ENCODE data around the gene TRIM47.
"Not testable (repeated sequence)": the region's sequence is repeated elsewhere in the genome, so short reads cannot be mapped to it uniquely, and the experiment has no call there.

TRIM47 gene

DNA sequence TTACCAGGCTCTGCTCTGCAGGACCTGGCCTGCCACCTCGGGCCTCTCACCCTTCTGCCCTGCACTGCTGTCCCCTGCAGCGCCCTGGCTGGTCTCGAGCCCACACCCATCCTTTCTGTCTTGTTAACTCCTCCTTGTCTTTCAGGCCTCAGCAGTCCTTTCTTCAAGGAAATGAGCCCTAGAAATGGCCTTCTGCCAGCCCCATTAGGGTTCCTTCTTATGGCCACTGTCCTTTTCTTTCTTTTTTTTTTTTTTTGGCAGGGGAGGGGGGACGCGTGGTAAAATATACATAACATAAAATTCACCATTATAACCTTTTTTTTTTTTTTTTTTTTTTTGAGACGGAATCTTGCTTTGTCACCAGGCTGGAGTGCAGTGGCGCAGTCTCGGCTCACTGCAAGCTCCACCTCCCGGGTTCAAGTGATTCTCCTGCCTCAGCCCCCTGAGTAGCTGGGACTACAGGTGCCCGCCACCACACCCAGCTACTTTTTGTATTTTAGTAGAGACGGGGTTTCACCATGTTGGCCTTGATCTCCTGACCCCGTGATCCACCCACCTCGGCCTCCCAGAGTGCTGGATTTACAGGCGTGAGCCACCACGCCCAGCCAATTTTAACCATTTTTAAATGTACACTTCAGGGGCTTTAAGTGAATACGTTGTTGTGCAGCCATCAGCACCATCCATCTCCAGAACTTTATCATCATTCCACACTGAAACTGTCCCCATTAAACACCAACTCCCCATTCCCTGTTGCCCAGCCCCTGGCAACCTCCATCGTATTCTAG lies 12.8 kb downstream of the TRIM47 start:
- DNase-seq: not testable (repeated sequence)

DNA sequence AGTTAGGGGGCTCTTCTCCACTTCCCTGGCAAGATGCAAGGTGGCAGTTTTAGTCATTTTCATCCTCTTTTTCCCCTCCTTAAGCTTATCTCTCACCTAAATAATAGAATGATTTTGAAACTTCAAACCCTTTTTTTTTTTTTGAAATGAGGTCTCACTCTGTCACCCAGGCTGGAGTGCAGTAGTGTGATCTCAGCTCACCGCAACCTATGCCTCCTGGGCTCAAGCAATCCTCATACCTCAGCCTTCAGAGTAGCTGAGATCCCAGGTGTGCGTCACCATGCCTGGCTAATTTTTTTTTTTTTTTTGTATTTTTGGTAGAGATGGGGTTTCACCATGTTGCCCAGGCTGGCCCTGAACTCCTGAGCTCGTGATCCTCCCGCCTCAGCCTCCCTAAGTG lies 13.5 kb downstream of the TRIM47 start:
- not testable (repeated sequence) for DNase-seq

DNA sequence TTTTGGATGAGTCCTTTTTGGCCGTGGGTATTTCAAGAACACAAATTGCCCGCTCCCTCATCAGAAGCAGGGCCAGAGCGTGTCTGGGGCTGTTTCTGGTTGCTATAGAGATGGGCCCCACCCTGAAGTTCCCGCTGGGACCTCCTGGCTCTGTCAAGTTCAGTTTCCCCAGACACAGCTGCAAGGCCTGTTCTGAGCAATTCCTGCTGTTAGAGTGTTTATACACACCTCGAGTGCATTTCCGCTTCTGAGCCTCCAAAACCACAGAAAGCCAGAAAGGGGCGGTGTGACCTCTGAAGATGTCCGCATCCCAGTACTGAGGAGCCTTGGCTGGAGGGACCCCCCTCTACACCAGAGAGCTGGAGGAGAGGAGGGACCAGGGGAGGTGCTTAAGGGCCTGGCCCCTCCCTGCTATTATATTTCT lies 13.9 kb downstream of the TRIM47 start:
- no peak for DNase-seq

DNA sequence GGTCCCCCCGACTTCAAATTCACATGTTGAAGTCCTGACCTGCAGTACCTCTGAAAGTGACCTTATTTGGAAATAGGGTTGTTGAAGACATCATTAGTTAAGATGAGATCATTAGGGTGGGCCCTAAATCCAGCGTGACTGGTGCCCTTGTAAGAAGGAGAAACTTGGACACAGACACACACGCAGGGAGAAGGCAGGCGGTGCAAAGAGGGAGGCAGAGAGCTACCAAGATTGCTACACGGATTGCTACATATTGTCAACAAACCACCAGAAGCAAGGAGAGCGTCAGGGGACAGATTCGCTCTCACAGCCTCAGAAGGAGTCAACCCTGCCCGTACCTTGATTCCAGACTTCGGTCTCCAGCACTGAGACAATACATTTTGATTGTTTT lies 16.5 kb downstream of the TRIM47 start:
- no peak for DNase-seq

DNA sequence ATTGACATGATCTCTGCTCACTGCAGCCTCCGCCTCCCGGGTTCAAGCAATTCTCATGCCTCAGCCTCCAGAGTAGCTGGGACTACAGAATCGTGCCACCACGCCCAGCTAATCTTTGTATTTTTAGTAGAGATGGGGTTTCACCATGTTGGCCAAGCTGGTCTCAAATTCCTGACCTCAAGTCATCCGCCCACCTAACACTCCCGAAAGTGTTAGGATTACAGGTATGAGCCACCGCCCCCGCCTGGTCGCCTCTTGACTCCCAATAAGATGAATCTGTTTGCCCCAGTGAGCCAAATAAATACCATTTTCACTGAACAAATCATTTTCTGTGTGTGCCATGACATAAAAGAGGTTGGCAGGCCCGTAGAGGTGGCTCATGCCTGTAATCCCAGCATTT lies 19.0 kb downstream of the TRIM47 start:
- not testable (repeated sequence) for DNase-seq

DNA sequence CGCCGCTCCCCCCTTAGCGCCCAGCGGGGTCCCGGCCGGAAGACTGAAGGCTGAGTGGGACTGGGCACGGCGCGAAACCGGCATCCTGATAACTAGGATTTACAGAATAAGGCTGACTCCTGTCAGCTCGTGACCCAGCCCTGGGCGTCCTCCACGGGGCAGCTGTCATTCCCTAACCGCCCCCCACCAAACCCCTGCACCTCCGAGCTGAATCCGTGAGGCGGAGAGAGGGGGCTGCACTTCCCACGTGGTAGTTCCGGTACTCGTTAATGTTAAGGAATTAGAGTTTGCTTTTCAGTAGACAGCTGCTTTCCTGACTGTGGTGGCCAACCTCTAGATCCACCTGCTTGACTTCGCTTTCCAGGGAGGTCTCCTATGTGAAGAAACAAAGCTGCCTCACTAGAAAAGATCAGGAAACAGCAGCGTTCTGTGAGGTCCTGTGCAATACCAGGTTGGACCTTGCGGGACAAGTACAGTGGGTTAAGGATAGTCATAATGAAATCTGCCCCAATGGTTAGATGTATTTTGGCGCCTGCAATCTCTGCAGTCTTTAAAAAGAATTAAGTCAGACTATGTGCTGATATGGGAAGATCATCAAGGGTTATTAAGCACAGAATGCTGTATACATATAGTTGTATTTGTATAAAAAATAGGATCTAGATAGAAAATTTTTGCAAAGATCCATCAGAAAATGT lies 22.2 kb downstream of the TRIM47 start:
- no peak for DNase-seq

DNA sequence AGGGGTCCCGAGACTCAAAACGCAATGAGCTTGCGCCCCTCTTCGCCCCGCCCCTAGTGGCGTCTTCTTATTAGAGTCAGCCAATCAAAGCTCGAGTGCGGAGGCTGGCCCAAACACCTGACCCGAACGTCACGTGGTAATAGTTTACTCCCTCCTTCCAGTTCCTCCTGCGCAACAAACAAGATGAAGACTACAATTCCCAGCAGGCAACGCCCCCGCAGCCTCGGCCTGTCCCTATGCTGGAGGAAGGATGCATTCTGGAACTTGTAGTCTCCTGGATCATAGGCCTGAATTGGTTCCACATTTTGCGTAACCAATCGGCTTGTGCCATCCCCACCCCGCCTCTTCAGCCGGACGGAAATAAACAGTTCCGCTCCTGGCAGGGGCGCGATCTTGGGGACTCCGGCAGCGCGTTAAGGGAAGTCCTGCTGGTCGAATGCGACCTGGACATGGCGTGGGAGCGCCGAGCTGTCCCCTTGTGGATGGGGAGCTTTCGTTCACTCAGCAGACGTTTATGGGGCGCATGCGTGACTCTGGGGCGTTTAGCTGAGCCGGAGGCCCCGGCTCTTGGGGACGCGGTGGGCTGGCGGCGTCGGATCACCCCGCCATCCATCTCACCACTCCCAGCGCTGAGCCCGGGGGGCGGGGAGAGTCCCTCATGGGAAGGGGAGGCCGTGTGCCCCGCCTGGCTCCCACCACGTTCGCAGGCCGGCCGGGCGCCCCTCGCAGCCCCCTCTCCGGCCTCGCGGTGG lies 22.9 kb downstream of the TRIM47 start, which contains the start of gene WBP2:
WBP2 (minus strand) TSS at position 26 of the 752 bp plus-strand sequence. CDS start 38 bp downstream, outside the sequence.
- peak; percentile 99 for DNase-seq

DNA sequence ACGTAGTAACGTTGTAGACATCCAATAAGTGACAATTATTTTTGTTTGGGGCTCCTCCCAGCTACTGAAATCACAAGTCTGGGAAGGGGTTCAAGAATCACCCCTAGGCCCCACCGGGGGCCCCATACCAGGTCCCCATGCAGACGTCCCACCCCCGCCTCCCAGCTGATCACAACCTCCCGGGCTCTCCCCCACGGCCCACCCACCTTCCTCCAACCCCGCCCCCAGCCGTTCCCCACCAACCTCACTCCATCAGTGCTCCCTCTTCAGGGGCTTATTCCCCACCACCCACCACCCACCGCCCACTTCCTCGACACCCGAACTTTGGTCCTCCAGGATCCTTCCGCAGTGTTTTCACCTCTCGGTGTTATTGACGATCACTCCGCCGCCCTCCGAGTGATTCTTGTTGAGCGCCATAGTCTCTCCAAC lies 23.5 kb downstream of the TRIM47 start:
- DNase-seq: no peak

DNA sequence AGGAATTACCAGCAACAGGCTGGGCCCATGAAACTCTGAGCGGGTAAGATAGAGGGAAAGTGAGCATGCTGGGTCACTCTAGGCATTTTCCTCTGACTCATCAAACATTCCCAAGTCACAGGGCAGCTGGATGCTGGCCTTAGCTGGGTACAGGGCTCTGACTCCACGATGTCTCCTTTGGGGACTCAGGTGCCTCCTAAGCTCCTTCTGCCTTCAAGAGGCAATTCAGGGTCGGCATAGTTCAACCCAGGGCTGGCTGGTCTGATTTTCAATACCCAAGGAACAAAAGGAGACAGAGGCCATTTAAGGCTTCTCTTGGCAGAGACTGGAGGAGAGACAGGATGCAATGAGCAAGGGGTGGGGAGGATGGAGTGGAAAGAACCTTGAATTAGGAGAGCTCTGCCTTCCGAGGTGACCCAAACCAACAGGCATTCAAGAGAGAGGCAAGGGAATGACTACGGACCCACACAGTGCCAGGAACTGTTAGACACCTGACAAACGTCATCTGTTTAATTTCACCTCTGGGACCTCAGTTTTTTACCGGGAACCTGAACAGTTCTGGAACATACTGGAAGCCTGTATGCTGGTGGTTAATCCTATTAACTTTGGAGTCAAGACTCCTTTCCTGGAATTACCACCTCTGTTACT lies 24.2 kb downstream of the TRIM47 start:
- DNase-seq: no peak

DNA sequence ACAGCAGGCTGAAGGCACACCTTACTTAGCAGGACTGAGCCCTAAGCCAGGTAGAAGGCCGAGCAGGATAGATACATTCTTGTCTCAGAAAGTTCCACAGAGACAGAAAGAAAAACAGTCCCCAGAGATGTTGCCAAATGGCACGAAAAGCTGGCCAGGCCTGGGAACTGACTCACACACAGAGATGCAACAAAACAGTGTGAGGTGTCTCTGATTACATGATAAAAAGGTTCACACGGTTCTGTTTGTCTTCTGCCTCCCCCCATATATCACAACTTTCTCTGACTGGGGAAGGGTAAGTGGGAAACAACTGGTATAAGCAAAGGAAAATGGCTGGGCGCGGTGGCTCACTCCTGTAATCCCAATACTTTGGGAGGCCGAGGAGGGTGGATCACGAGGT lies 24.9 kb downstream of the TRIM47 start:
- no peak for DNase-seq

DNA sequence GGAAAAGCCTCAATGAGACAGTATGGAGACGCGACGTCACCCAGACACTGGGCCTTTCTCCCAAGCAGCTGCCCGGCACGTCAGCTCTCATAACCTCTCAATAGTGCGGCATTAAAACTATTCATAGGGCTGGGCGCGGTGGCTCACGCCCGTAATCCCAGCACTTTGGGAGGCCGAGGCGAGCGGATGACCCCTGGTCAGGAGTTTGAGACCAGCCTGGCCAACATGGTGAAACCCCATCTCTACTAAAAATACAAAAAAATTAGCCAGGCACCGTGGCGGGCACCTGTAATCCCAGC lies 26.7 kb downstream of the TRIM47 start:
- DNase-seq: not testable (repeated sequence)

DNA sequence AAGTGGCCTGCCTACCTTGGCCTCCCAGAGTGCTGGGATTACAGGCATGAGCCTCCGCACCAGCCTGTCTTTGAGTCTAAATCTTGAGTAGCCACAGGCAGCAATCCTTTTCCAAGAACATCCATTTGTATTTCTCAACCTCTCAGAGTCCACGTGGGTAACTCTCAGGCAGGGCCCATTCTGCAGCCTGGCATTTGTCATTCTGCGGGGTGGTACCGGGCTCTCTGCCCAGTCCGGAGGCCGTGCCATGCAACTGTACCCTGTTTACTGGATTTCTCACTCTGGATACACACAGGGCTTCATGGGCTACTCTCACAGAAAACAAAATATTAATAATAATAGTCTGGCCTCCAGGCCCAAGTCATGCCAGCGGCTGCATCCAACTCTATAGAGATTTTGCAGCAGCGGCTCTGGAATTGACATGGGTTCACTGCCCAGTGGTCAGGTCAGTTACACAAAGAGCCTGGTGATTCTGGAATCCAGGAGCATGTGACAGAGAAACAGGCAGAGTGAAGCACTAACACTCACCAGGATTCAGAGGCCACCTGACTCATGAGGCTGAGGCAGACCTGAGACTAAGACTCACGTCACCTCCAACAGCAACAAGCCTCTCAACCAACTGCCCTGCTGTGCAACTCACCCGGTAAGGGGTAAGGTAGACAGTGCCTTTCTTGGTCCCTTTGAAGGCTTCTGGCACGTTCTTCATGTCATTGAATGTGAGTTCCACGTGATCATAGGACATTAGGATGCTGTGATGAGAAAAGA lies 27.3 kb downstream of the TRIM47 start:
- no peak for DNase-seq

DNA sequence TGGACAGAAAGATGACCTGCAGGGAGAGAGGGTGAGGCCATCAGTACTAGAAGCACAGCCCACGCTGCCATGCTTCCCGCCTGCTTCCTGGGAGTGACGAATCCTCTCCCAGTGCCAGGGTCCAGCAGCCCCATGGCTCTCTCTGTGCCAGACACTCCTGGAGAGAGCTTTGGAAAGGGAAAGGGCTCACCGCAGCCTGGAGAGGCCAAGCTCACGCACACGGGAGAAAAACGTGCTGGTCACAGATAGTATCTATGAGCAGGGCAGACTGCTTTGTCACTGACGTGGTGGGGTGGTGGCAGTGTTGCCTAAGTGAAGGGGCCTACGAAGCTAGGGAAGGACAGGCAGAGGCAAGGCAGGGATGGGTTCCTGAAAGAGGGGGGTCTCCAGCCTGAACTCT lies 28.7 kb downstream of the TRIM47 start:
- no peak for DNase-seq

DNA sequence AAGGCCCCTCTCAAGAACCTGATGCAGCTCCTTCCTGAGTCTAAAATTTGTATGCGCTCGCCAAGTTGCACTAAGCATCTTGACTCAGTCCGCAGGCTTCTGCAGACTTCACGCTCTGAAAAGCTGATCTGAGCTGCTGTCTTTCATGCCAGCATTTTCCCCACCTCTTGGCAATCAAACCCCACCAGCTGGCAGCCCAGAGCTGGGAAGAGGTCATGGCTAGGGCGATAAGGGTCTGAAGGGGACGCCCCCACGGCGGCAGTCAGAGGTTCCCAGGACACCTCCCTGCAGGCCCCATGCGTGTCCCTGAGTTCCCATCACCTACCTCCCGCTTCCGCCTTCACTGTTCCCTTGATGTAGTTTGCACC lies 29.1 kb downstream of the TRIM47 start:
- no peak for DNase-seq

DNA sequence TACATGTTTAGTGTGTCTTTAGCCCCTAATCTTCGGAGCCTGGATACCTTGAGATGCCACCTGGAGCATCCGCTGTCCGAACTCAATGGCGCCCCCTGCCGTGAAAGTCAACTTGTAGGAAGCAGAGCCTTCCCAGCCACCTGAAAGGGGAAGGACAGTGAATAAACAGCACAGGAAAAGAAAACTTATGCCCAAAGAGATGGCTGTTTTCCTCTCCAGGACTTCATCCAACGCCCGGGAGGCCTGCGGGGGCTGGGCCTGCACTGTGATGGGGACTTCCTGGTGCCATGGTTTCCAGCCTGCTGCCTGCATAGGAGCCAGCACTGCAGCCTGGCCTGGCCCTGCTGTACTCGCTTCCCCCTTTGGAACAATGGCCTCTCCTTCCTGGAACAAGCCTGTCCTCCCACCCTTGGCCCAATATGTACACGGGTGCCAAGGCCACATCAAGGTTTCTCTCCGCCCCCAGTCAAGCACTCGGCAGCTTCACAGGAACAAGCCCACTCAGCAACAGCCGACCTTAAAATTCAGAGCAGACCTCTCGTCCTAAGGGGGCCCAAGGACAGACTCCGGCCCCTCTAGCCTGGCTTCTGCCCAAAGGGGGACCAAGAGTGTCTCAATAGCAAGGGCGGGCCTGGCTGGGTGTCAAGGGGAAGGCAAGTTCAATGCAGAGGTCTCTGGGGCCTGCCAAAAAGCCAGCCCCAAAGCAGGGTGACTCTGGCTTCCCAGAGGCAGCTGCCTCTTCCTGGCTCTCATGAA lies 29.7 kb downstream of the TRIM47 start:
- DNase-seq: peak; percentile 55

DNA sequence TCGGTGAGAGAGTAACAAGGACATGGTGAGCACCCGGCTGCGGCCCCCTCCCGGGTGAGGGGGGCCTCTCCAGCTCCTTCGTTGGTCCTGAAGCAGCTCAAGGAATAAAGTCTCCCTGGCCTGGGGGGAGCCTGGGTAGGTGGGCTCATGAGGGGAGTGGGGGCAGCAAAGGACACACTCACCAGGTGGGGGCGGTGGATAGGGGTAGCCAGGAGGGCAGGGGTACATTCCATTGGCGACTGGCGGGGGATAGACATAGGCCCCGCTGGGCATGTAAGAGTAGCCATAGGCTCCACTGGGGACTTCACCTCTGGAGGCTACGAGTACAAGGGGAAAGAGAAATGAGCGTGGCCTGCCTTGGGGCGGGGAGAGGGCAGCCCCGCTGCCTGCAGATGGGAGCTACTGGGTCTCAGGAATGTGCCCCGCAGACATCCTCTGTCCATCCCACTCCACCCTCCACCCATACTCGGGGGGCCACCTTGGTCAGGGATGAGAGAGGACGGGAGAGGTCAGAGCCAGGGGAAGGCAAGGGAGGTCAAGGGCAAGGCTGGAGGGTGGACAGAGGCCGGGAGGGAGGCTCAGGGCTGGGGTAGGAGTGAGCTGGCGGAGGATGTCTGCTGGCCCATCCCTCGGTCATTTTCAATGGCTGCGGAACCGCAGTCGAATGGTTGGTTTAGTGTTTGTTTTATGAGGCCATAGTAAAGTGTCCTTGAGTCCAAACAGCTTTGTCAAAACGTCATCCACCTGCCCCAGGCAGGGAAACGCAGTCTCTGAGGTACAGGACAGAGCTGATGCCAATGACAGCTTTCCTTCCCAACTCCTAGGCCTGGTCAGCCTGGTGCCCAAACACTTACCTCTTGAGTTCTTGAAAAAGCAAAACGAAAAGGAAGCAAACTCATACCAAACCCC lies 30.5 kb downstream of the TRIM47 start:
- DNase-seq: no peak

DNA sequence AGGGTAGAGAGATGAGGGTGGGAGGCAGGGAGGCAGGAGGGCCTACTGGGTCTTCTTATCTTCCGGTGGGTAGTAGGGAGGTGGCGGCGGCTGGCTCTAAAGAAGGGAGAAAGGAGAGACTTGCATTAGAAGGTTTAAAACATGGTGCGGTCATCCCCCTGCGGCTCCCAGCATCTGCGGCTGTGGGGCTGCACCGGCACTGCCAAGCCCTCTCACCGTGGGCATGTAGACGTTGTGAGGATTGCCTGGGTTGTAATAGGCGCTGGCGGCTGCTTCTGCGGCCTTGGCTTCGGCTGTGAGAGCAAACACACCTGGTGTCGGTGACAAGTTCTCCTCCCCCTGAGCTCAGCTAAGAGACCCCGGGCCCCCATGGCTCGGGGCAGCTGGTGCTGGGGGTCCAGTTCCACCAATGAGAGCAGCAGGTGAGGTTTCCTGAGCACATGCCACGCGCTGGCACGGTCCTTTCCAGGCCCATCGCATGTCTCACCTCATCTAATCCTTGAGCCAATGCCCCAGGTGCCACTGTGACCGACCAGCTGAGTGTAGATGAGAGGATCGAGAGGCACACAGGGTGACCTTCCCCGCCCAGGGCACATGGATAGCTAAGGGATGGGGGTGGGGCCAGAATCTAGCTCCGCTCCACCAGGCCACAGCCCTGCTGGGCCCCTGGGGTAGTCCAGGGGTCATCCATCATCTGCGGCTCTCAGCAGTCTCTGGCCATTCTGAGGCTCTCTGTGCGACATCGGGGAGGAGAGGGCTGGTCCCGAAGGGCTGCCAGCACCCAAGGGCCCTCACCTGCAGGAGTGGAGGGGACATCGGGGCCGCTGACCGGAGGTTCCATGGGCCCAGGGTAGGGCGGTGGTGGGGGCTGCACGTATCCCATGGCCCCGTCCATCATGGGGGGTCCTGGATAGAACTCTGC lies 31.4 kb downstream of the TRIM47 start:
- no peak for DNase-seq

DNA sequence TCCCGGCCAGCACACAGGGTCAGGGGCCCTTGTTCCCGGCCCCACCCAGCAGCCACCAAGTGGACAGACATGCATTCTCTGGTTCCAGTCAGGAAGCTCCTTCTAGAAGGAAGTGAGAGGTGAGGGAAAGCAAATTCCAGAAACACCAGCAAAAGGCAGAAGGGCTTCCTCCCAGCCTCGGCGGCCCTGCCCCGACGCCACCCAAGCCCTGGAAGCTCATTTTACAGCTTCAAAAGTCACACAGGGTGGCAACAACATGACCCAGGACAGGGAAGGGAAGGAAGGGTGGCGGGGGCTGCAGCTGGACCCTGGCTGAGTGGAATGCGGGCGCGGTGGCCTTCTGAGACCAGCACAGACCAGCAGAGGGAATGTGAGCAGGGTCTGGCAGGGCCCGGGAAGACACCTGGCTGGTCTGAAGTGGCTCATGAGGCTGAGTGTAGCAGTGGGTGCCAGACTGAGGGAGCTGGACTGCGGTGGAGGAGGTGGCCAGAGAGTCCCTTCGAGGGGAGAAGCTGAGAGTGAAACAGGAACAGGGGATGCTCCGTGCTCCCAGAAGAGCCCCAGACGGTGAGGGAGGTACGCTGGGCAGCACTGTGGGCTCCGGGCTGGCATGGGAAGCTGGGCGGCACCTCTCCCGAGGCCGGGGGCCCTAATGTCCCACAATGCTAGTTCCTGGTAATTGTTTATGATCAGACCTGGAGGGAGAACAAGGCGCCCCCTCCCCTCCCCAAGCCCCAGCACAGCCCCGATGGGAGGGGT lies 32.3 kb downstream of the TRIM47 start:
- no peak for DNase-seq
